ENCODE data around the gene KRTCAP2.
"Not testable (repeated sequence)": the region's sequence is repeated elsewhere in the genome, so short reads cannot be mapped to it uniquely, and the experiment has no call there.

KRTCAP2 gene

GRCh38 chr1:155196103-155196892 lies 23.2 kb upstream of the KRTCAP2 start:
- H3K9ac ChIP-seq (ENCODE audit: low read length) = no peak overlapping the region
- H3K4me1 ChIP-seq (ENCODE audit: control insufficient read depth, insufficient read depth, low read length) = peaks cover 17% of the 10 kb centered on the region
- H3K4me3 ChIP-seq (ENCODE audit: low read length) = no peak overlapping the region
- H3K27ac ChIP-seq (ENCODE audit: low read depth, low read length) = peak overlapping the region; percentile 95
- no peaks in the 10 kb centered on the region for H3K27me3 ChIP-seq (ENCODE audit: control insufficient read depth, insufficient read depth, low read length)
- H3K36me3 ChIP-seq (ENCODE audit: control insufficient read depth, insufficient read depth, low read length) = peaks cover 6% of the 10 kb centered on the region

- Histone ChIP-seq H3K4me3 (ENCODE audit: low read length) (peak overlapping the region; percentile 81), H3K27me3 (ENCODE audit: control insufficient read depth, insufficient read depth, low read length) (no peaks in the 10 kb centered on the region), H3K9ac (ENCODE audit: low read length) (no peak overlapping the region), H3K4me1 (ENCODE audit: control insufficient read depth, insufficient read depth, low read length) (peaks cover 17% of the 10 kb centered on the region), H3K27ac (ENCODE audit: low read depth, low read length) (peak overlapping the region; percentile 95), H3K36me3 (ENCODE audit: control insufficient read depth, insufficient read depth, low read length) (peaks cover 6% of the 10 kb centered on the region)
These were observed 22.3 kb upstream of the KRTCAP2 start for GRCh38 chr1:155195201-155196102.

- H3K4me3 ChIP-seq (ENCODE audit: low read length) = peak overlapping the region; percentile 81
- peaks cover 17% of the 10 kb centered on the region for H3K4me1 ChIP-seq (ENCODE audit: control insufficient read depth, insufficient read depth, low read length)
- H3K36me3 ChIP-seq (ENCODE audit: control insufficient read depth, insufficient read depth, low read length); H3K27me3 ChIP-seq (ENCODE audit: control insufficient read depth, insufficient read depth, low read length): not testable (repeated sequence)
- H3K9ac ChIP-seq (ENCODE audit: low read length) = peak overlapping the region; percentile 51
- peak overlapping the region; percentile 95 for H3K27ac ChIP-seq (ENCODE audit: low read depth, low read length)
These were observed 20.8 kb upstream of the KRTCAP2 start for GRCh38 chr1:155193991-155194240.

- H3K4me3 ChIP-seq (ENCODE audit: low read length) = peak overlapping the region; percentile 81
- peaks cover 17% of the 10 kb centered on the region for H3K4me1 ChIP-seq (ENCODE audit: control insufficient read depth, insufficient read depth, low read length)
- no peaks in the 10 kb centered on the region for H3K27me3 ChIP-seq (ENCODE audit: control insufficient read depth, insufficient read depth, low read length)
- H3K27ac ChIP-seq (ENCODE audit: low read depth, low read length) = peak overlapping the region; percentile 95
- H3K36me3 ChIP-seq (ENCODE audit: control insufficient read depth, insufficient read depth, low read length) = peaks cover 6% of the 10 kb centered on the region
- H3K9ac ChIP-seq (ENCODE audit: low read length) = peak overlapping the region; percentile 51
These were observed 20.3 kb upstream of the KRTCAP2 start for GRCh38 chr1:155193275-155193990.

GRCh38 chr1:155192346-155193274 lies 19.5 kb upstream of the KRTCAP2 start:
- Histone ChIP-seq H3K27me3 (ENCODE audit: control insufficient read depth, insufficient read depth, low read length) (no peaks in the 10 kb centered on the region), H3K36me3 (ENCODE audit: control insufficient read depth, insufficient read depth, low read length) (peaks cover 3% of the 10 kb centered on the region), H3K9ac (ENCODE audit: low read length) (peak overlapping the region; percentile 51), H3K27ac (ENCODE audit: low read depth, low read length) (peak overlapping the region; percentile 95), H3K4me1 (ENCODE audit: control insufficient read depth, insufficient read depth, low read length) (peaks cover 17% of the 10 kb centered on the region), H3K4me3 (ENCODE audit: low read length) (peak overlapping the region; percentile 81)

GRCh38 chr1:155191904-155192303 lies 18.8 kb upstream of the KRTCAP2 start:
- H3K4me3 ChIP-seq (ENCODE audit: low read length) = no peak overlapping the region

GRCh38 chr1:155189926-155190325 lies 16.8 kb upstream of the KRTCAP2 start:
- H3K4me3 ChIP-seq (ENCODE audit: low read length); H3K27ac ChIP-seq (ENCODE audit: low read depth, low read length); H3K27me3 ChIP-seq (ENCODE audit: control insufficient read depth, insufficient read depth, low read length); H3K36me3 ChIP-seq (ENCODE audit: control insufficient read depth, insufficient read depth, low read length); H3K9ac ChIP-seq (ENCODE audit: low read length): not testable (repeated sequence)
- H3K4me1 ChIP-seq (ENCODE audit: control insufficient read depth, insufficient read depth, low read length) = peaks cover 14% of the 10 kb centered on the region

More at GRCh38 chr1:155191904-155192303, 18.8 kb upstream of the KRTCAP2 start:
- no peak overlapping the region for H3K27ac ChIP-seq (ENCODE audit: low read depth, low read length)
- H3K4me1 ChIP-seq (ENCODE audit: control insufficient read depth, insufficient read depth, low read length) = peaks cover 17% of the 10 kb centered on the region
- no peaks in the 10 kb centered on the region for H3K27me3 ChIP-seq (ENCODE audit: control insufficient read depth, insufficient read depth, low read length)
- peaks cover 3% of the 10 kb centered on the region for H3K36me3 ChIP-seq (ENCODE audit: control insufficient read depth, insufficient read depth, low read length)
- H3K9ac ChIP-seq (ENCODE audit: low read length) = no peak overlapping the region

- no peak overlapping the region for H3K9ac ChIP-seq (ENCODE audit: low read length)
- H3K27me3 ChIP-seq (ENCODE audit: control insufficient read depth, insufficient read depth, low read length) = no peaks in the 10 kb centered on the region
- H3K4me1 ChIP-seq (ENCODE audit: control insufficient read depth, insufficient read depth, low read length) = peaks cover 4% of the 10 kb centered on the region
These were observed 15.2 kb upstream of the KRTCAP2 start for GRCh38 chr1:155188268-155188667.

GRCh38 chr1:155187456-155187891 lies 14.4 kb upstream of the KRTCAP2 start:
- no peaks in the 10 kb centered on the region for H3K4me1 ChIP-seq (ENCODE audit: control insufficient read depth, insufficient read depth, low read length)
- no peak overlapping the region for H3K4me3 ChIP-seq (ENCODE audit: low read length)
- no peaks in the 10 kb centered on the region for H3K27me3 ChIP-seq (ENCODE audit: control insufficient read depth, insufficient read depth, low read length)
- no peaks in the 10 kb centered on the region for H3K36me3 ChIP-seq (ENCODE audit: control insufficient read depth, insufficient read depth, low read length)
- H3K9ac ChIP-seq (ENCODE audit: low read length) = no peak overlapping the region
- no peak overlapping the region for H3K27ac ChIP-seq (ENCODE audit: low read depth, low read length)

More at GRCh38 chr1:155188268-155188667, 15.2 kb upstream of the KRTCAP2 start:
- no peak overlapping the region for H3K4me3 ChIP-seq (ENCODE audit: low read length)
- no peaks in the 10 kb centered on the region for H3K36me3 ChIP-seq (ENCODE audit: control insufficient read depth, insufficient read depth, low read length)
- H3K27ac ChIP-seq (ENCODE audit: low read depth, low read length) = no peak overlapping the region

GRCh38 chr1:155186794-155187455 lies 13.8 kb upstream of the KRTCAP2 start:
- H3K27me3 ChIP-seq (ENCODE audit: control insufficient read depth, insufficient read depth, low read length) = no peaks in the 10 kb centered on the region
- no peak overlapping the region for H3K9ac ChIP-seq (ENCODE audit: low read length)
- no peak overlapping the region for H3K4me3 ChIP-seq (ENCODE audit: low read length)
- no peak overlapping the region for H3K27ac ChIP-seq (ENCODE audit: low read depth, low read length)
- no peaks in the 10 kb centered on the region for H3K36me3 ChIP-seq (ENCODE audit: control insufficient read depth, insufficient read depth, low read length)
- no peaks in the 10 kb centered on the region for H3K4me1 ChIP-seq (ENCODE audit: control insufficient read depth, insufficient read depth, low read length)

GRCh38 chr1:155186067-155186793 lies 13.1 kb upstream of the KRTCAP2 start:
- Histone ChIP-seq H3K4me3 (ENCODE audit: low read length) (no peak overlapping the region), H3K36me3 (ENCODE audit: control insufficient read depth, insufficient read depth, low read length) (no peaks in the 10 kb centered on the region), H3K9ac (ENCODE audit: low read length) (no peak overlapping the region), H3K4me1 (ENCODE audit: control insufficient read depth, insufficient read depth, low read length) (no peaks in the 10 kb centered on the region), H3K27me3 (ENCODE audit: control insufficient read depth, insufficient read depth, low read length) (no peaks in the 10 kb centered on the region), H3K27ac (ENCODE audit: low read depth, low read length) (no peak overlapping the region)
